HepG2 (cell line): ENCODE measurements around the gene RCOR1. TPM values are rescaled to one million over a fixed set of nuclear protein-coding genes. Genes with fewer than 3 reads are reported as not detected.

ENCODE experiments used
- ATAC-seq: fragments of 200-7000 bp; cut with Tn5 transposase; 3 replicates; pipeline ENCODE4 v1.9.1; 2020; ENCODE audit warnings: mild to moderate bottlenecking, moderate library complexity
- BruUV-seq: library from RNA; stranded (reverse); fragments of 400-500 nt; replicated peaks from 2 replicates; lab custom pipeline; 2021; lab: Mats Ljungman, UMichigan
- CTCF ChIA-PET: fragments of 300-600 bp; formaldehyde crosslinking; extraction: SDS; loops from one replicate; lab custom pipeline; 2021; ENCODE audit warnings: low total read pairs, inconsistent platforms, low intra/inter-chr PET ratio; lab: Yijun Ruan, JAX
- POLR2A ChIA-PET: fragments of 350-600 bp; sonication (Branson Sonifier 250); formaldehyde crosslinking; loops from one replicate; lab custom pipeline; 2020; ENCODE audit warnings: antibody characterized with exemption, inconsistent platforms; lab: Yijun Ruan, JAX
- DNase-seq: peaks from one replicate; pipeline ENCODE4 v3.0.0-alpha.2; 2015; ENCODE audit warnings: low spot score
- FAIRE-seq: peaks from 3 replicates; lab custom pipeline; 2011; peaks lifted over from hg19 to GRCh38; lab: Jason Lieb, UNC
- H2AFZ ChIP-seq: one replicate; pipeline ENCODE4 v1.6.1; 2011; ENCODE audit warnings: low read length, inconsistent platforms
- H3K27ac ChIP-seq: fragments of 300-600 bp; 3 replicates; pipeline ENCODE4 v1.8.0; 2011; ENCODE audit warnings: mixed run types, mild to moderate bottlenecking, mixed read lengths, low read length, inconsistent platforms; ENCODE audit not compliant: insufficient read depth; ENCODE audit errors: extremely low read length
- H3K27me3 ChIP-seq, 2 experiments: fragments of 200-600 bp in 1 of 2; 2 replicates in 1 of 2; 3 replicates in 1 of 2; pipeline versions ENCODE4 v1.6.0 to v1.8.0; 2011; ENCODE audit warnings: low read length in 2 of 2, mild to moderate bottlenecking in 2 of 2, moderate library complexity in 2 of 2, inconsistent platforms in 1 of 2; ENCODE audit not compliant: insufficient read depth in 2 of 2, control insufficient read depth in 1 of 2
- H3K36me3 ChIP-seq, 2 experiments: fragments of 200-600 bp in 1 of 2; replicated peaks in 1 of 2; 2 replicates in 1 of 2; 3 replicates in 1 of 2; pipeline versions ENCODE4 v1.5.1 to v1.8.0; 2011; ENCODE audit warnings: low read length in 2 of 2, inconsistent platforms in 1 of 2; ENCODE audit not compliant: insufficient read depth in 2 of 2, control insufficient read depth in 1 of 2
- H3K4me1 ChIP-seq: 2 replicates; pipeline ENCODE4 v1.5.1; 2012; ENCODE audit warnings: low read length, inconsistent platforms; ENCODE audit not compliant: insufficient read depth
- H3K4me2 ChIP-seq: 2 replicates; pipeline ENCODE4 v1.6.0; 2011; ENCODE audit warnings: low read depth, low read length, inconsistent platforms
- H3K4me3 ChIP-seq, 3 experiments: fragments of 200-600 bp in 1 of 3; sonication (generic), shearing (Covaris generic) in 1 of 3; replicated peaks in 1 of 3; 2 replicates each; pipeline ENCODE4 v1.5.1; 2011 to 2016; ENCODE audit warnings: low read length in 3 of 3, inconsistent platforms in 2 of 3, low read depth in 2 of 3, mild to moderate bottlenecking in 2 of 3, control low read depth in 1 of 3, mixed read lengths in 1 of 3; ENCODE audit not compliant: insufficient read depth in 1 of 3
- H3K79me2 ChIP-seq: one replicate; pipeline ENCODE4 v1.6.1; 2011; ENCODE audit warnings: low read length, inconsistent platforms; ENCODE audit not compliant: insufficient read depth
- H3K9ac ChIP-seq: 2 replicates; pipeline ENCODE4 v1.6.0; 2011; ENCODE audit warnings: mild to moderate bottlenecking, low read depth, low read length, inconsistent platforms; ENCODE audit not compliant: insufficient read depth
- H3K9me3 ChIP-seq: 2 replicates; pipeline ENCODE4 v1.5.1; 2012; ENCODE audit warnings: mild to moderate bottlenecking, low read length
- H4K20me1 ChIP-seq: 2 replicates; pipeline ENCODE4 v1.6.0; 2011; ENCODE audit warnings: inconsistent platforms, mild to moderate bottlenecking, low read length, moderate library complexity; ENCODE audit not compliant: insufficient read depth
- AGO2 ChIP-seq: fragments of 200-400 bp; formaldehyde crosslinking; optimal IDR thresholded peaks from 2 replicates; pipeline ENCODE3; 2017; ENCODE audit warnings: mild to moderate bottlenecking, low read depth, low read length, moderate library complexity
- NR2F2 ChIP-seq: IDR thresholded peaks from 2 replicates; pipeline ENCODE4 v1.6.1; 2012; ENCODE audit warnings: low read depth, inconsistent platforms, borderline replicate concordance
- ZSCAN31 ChIP-seq: sonication (generic); formaldehyde crosslinking; IDR thresholded peaks from 2 replicates; pipeline ENCODE4 v1.5.0; 2020; ENCODE audit warnings: low read depth, mild to moderate bottlenecking, missing genetic modification reagents
- WGBS: methylation state at CpG from one replicate; pipeline ENCODE4 v1.1.6; 2017; ENCODE audit warnings: low lambda C conversion rate; 5-methylcytosine and 5-hydroxymethylcytosine counted together
- in situ Hi-C: cut with HindIII; loops from 2 replicates; pipeline ENCODE4 v1.10.0; 2017; ENCODE audit warnings: low pct_unique_long_range_greater_than_20kb; ENCODE audit not compliant: extremely low pct_ligation_motif_present
- intact Hi-C: fragments of 100-400 bp; cut with micrococcal nuclease; formaldehyde crosslinking; loops from one replicate; pipeline ENCODE4 v1.10.0; 2022; ENCODE audit not compliant: unreplicated experiment
- polyA plus RNA-seq, 8 experiments: library from polyadenylated mRNA; depleted of rRNA in 3 of 8; stranded (reverse) in 7 of 8; unstranded in 1 of 8; fragments of >200 nt; fragmentation: Illumina TruSeq in 4 of 8; extraction: Trizol in 4 of 8; gene quantifications; 2 replicates each; pipeline versions ENCODE4 v1.2.1 to v1.2.3, GENCODE V29; 2011 to 2016; ENCODE audit warnings: low read depth in 4 of 8, missing spikeins in 1 of 8, mixed read lengths in 1 of 8; ENCODE audit not compliant: insufficient read depth in 1 of 8
- total RNA-seq, 5 experiments: library from RNA; depleted of rRNA; stranded (reverse); fragments of >200 nt; fragmentation: Illumina TruSeq; extraction: Trizol; gene quantifications; 2 replicates each; pipeline ENCODE4 v1.2.3, GENCODE V29; 2016; ENCODE audit warnings: low read depth in 1 of 5
- TF ChIP-seq, protein P1 (sequence below): IDR thresholded peaks from 2 replicates; pipeline ENCODE4 v1.6.1; 2016; ENCODE audit warnings: missing biosample characterization, missing genetic modification reagents, low read depth
- TF ChIP-seq, protein P2 (sequence below): sonication (generic); formaldehyde crosslinking; IDR thresholded peaks from 2 replicates; pipeline ENCODE4 v1.4.0; 2020; ENCODE audit warnings: mild to moderate bottlenecking, missing genetic modification reagents

Gene RCOR1
- total and polyA plus RNA-seq, 2 of the 13 experiments (the other 11 are each of a cell fraction or from before 2014, with no cell fraction given): 10.2 to 11.1 TPM

DNA sequence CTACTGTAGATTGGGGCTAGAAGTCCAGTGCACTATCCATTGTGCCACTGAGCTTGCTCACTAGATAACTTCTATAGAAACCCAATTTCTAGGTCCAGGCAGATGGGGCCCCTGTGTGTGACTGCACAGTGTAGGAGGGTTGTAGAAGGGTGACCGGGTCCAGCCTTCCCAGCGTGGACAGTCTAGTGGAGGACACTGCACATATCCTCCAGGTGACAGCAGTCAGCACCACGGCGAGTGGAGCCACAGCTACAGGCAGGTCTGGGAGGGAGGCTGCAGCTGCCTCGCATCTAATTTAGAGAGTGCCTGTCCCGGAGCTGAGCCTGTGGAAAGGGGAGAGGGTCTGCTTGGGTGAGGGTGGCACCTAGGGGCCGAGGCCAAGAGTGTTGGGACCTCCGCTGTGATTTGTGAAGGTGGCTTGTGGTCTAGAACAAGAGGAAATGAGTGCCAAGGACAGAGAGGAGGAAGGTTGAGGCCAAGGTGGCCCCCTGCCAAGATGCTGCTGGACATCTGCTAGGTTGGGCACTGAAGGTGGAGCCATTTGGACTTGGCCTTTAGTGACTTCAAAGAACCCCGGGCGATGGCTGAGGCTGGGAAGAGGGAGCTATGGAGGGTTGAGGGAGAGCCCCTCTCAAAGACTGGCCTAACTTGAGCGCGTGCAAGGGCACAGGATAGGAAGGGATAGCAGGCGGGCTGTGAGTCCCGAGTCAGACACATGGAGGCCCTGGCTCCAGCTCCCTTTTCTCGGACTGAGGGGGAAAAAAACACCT is 138.8 kb downstream of the RCOR1 start:
- H3K9me3 ChIP-seq: no peaks in the 10 kb centered on the region
- in situ Hi-C loops: no loop called here
- no TSS peak for BruUV-seq

More for the DNA sequence above, 138.8 kb downstream of the RCOR1 start:
- Histone ChIP-seq H3K79me2 (no peaks in the 10 kb centered on the region), H3K27me3 (no peaks in the 10 kb centered on the region), H2AFZ (no peak overlapping the region), H3K4me2 (no peak overlapping the region), H3K27ac (no peak overlapping the region), H3K4me3 (no peak overlapping the region), H3K9ac (no peak overlapping the region), H3K4me1 (peaks cover 5% of the 10 kb centered on the region), H3K36me3 (peaks cover 15 to 36% of the 10 kb centered on the region in 2 experiments), H4K20me1 (peaks cover 3% of the 10 kb centered on the region; the same call in 1 of the 2 replicates)
- intact Hi-C loops: no loop called here
- ChIA-PET POLR2A (no interaction called here), CTCF (no interaction called here)
- FAIRE-seq (no peak), DNase-seq (no peak), ATAC-seq (no peak; the same call in 2 of the 3 replicates)
- TF ChIP-seq, protein P1, sequence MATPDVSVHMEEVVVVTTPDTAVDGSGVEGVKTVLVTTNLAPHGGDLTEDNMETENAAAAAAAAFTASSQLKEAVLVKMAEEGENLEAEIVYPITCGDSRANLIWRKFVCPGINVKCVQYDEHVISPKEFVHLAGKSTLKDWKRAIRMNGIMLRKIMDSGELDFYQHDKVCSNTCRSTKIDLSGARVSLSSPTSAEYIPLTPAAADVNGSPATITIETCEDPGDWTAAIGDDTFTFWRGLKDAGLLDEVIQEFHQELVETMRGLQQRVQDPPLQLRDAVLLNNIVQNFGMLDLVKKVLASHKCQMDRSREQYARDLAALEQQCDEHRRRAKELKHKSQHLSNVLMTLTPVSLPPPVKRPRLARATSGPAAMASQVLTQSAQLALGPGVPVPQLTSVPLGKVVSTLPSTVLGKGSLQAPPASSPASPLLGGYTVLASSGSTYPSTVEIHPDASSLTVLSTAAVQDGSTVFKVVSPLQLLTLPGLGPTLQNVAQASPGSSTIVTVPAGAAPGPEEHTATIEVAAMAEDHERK (CRISPR knock-in tag): no peak
- TF ChIP-seq AGO2: peak; percentile 52
- TF ChIP-seq, protein P2, sequence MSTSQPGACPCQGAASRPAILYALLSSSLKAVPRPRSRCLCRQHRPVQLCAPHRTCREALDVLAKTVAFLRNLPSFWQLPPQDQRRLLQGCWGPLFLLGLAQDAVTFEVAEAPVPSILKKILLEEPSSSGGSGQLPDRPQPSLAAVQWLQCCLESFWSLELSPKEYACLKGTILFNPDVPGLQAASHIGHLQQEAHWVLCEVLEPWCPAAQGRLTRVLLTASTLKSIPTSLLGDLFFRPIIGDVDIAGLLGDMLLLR: no peak
- no peak for TF ChIP-seq ZSCAN31
- no peak for TF ChIP-seq NR2F2
- WGBS: 100% methylated on average over 13 of the region's 15 CpGs
